ENCODE measurements around the gene GOLM1. TPM values are rescaled to one million over a fixed set of nuclear protein-coding genes. Genes with fewer than 3 reads are reported as not detected.

Gene GOLM1
- total and polyA plus RNA-seq, 2 donors from 2014 or later, result 88.6 to 133 TPM

DNA sequence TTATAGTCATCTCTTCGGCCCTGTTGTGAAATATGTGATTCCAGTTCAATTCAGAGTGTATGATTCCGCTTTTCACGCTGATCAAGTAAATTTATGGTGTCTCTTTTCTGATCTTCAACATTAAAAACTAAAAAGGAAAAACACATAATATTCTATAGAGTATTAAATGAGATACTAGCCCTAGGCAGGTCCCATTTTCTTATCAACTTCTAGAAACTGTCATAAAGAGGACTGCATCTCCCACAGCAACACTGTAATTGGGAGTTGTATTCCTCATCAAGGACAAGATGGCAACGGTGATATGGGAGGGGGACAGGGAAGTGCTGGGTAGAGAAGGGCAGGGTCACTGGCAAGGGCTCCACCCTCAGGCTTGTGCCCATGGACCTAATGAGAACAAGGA lies 71.6 kb downstream of the GOLM1 start:
- peaks cover 3 to 28% (median 9%) of the 10 kb centered on the region in 3 donors for H3K36me3 ChIP-seq (ENCODE audit: control insufficient read depth in 2 of 3, insufficient read depth in 3 of 3, low read length in 3 of 3)
- H3K4me3 ChIP-seq (ENCODE audit: low read length in 3 of 3), result no peak overlapping the region
- intact Hi-C loops (cut with DNase I), result no loop called here
- H3K9me3 ChIP-seq (ENCODE audit: control insufficient read depth in 2 of 3, insufficient read depth in 1 of 3, low read length in 3 of 3), result no peaks in the 10 kb centered on the region
- FAIRE-seq, result no peak
- TF ChIP-seq CTCF (IDR thresholded peaks at IDR 0.05; ENCODE audit: borderline replicate concordance, extremely low read depth, insufficient read depth), result no peak
- no peak for DNase-seq
- no peak overlapping the region for H3K27ac ChIP-seq (ENCODE audit: low read depth in 2 of 2, low read length in 2 of 2)
- no peak overlapping the region for H3K9ac ChIP-seq (ENCODE audit: low read length in 3 of 3)
- H3K27me3 ChIP-seq (ENCODE audit: control insufficient read depth, insufficient read depth, low read length), result no peaks in the 10 kb centered on the region
- no peaks in the 10 kb centered on the region for H3K4me1 ChIP-seq (ENCODE audit: control insufficient read depth in 2 of 3, insufficient read depth in 2 of 3, low read depth in 1 of 3, low read length in 3 of 3)

DNA sequence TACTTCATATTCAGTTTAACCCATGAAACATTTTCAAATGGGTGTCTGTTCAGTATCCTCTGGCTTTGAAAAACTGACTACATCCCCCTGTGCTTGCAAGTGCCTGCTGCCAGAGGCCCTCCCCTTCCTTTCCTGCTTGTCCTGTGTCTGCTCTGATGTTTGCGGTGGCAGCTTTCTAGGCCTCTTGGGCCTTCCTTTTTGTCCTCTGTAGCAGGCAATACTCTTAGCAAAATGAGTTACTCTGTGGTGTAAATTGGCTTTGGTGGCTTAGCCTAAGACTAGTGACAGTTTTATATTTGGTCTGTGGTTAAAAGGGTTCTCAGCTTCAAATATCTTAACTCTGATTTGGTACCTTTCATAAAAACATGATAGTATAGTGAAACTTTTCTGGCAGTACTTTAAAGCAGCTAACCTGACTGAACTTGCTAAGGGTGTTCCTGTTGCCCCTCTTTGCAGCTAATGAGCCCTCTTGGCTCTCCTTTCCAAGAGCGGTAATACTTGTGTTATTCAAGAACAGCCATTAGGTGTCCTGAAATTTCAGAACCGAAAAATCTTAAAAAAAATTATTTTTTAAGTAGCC lies 76.6 kb downstream of the GOLM1 start:
- no peak overlapping the region for H3K4me3 ChIP-seq (ENCODE audit: low read length in 3 of 3)
- intact Hi-C loops (cut with DNase I), result no loop called here
- TF ChIP-seq CTCF (IDR thresholded peaks at IDR 0.05; ENCODE audit: borderline replicate concordance, extremely low read depth, insufficient read depth), result no peak
- H3K27me3 ChIP-seq (ENCODE audit: control insufficient read depth, insufficient read depth, low read length), result no peaks in the 10 kb centered on the region
- H3K27ac ChIP-seq (ENCODE audit: low read depth in 2 of 2, low read length in 2 of 2), result no peak overlapping the region
- no peaks in the 10 kb centered on the region for H3K4me1 ChIP-seq (ENCODE audit: control insufficient read depth in 2 of 3, insufficient read depth in 2 of 3, low read depth in 1 of 3, low read length in 3 of 3)
- no peak overlapping the region for H3K9ac ChIP-seq (ENCODE audit: low read length in 3 of 3)
- DNase-seq (no peak), FAIRE-seq (no peak)
- H3K9me3 ChIP-seq (ENCODE audit: control insufficient read depth in 2 of 3, insufficient read depth in 1 of 3, low read length in 3 of 3), result no peaks in the 10 kb centered on the region
- peaks cover 7 to 34% (median 16%) of the 10 kb centered on the region in 3 donors for H3K36me3 ChIP-seq (ENCODE audit: control insufficient read depth in 2 of 3, insufficient read depth in 3 of 3, low read length in 3 of 3)

- FAIRE-seq (no peak), DNase-seq (no peak)
- Histone ChIP-seq H3K27me3 (ENCODE audit: control insufficient read depth, insufficient read depth, low read length) (no peaks in the 10 kb centered on the region), H3K9ac (ENCODE audit: low read length in 3 of 3) (no peak overlapping the region), H3K4me1 (ENCODE audit: control insufficient read depth in 2 of 3, insufficient read depth in 2 of 3, low read depth in 1 of 3, low read length in 3 of 3) (no peaks in the 10 kb centered on the region), H3K9me3 (ENCODE audit: control insufficient read depth in 2 of 3, insufficient read depth in 1 of 3, low read length in 3 of 3) (no peaks in the 10 kb centered on the region), H3K27ac (ENCODE audit: low read depth in 2 of 2, low read length in 2 of 2) (no peak overlapping the region), H3K36me3 (ENCODE audit: control insufficient read depth in 2 of 3, insufficient read depth in 3 of 3, low read length in 3 of 3) (peaks cover 7 to 37% (median 23%) of the 10 kb centered on the region in 3 donors), H3K4me3 (ENCODE audit: low read length in 3 of 3) (no peak overlapping the region)
- intact Hi-C loops (cut with DNase I), result no loop called here
- TF ChIP-seq CTCF (IDR thresholded peaks at IDR 0.05; ENCODE audit: borderline replicate concordance, extremely low read depth, insufficient read depth), result no peak
Measured at GRCh38 chr9:86021166-86021565, 78.2 kb downstream of the GOLM1 start.

- DNase-seq (no peak), FAIRE-seq (no peak)
- Histone ChIP-seq H3K36me3 (ENCODE audit: control insufficient read depth in 2 of 3, insufficient read depth in 3 of 3, low read length in 3 of 3) (peaks cover 7 to 34% (median 23%) of the 10 kb centered on the region in 3 donors), H3K9ac (ENCODE audit: low read length in 3 of 3) (no peak overlapping the region), H3K4me3 (ENCODE audit: low read length in 3 of 3) (no peak overlapping the region), H3K27me3 (ENCODE audit: control insufficient read depth, insufficient read depth, low read length) (no peaks in the 10 kb centered on the region), H3K27ac (ENCODE audit: low read depth in 2 of 2, low read length in 2 of 2) (no peak overlapping the region), H3K4me1 (ENCODE audit: control insufficient read depth in 2 of 3, insufficient read depth in 2 of 3, low read depth in 1 of 3, low read length in 3 of 3) (no peaks in the 10 kb centered on the region), H3K9me3 (ENCODE audit: control insufficient read depth in 2 of 3, insufficient read depth in 1 of 3, low read length in 3 of 3) (no peaks in the 10 kb centered on the region)
- TF ChIP-seq CTCF (IDR thresholded peaks at IDR 0.05; ENCODE audit: borderline replicate concordance, extremely low read depth, insufficient read depth), result no peak
- intact Hi-C loops (cut with DNase I), result no loop called here
Measured at GRCh38 chr9:86020731-86021130, 78.6 kb downstream of the GOLM1 start.

All from kidney (tissue), 14 donors.